Measurements from ENCODE around the gene TACC3. TPM values are rescaled to one million over a fixed set of nuclear protein-coding genes. Genes with fewer than 3 reads are reported as not detected.

TACC3 gene
- total RNA-seq, 4 donors from 2014 or later: 19.1 to 138 (median 28.0) TPM

DNA sequence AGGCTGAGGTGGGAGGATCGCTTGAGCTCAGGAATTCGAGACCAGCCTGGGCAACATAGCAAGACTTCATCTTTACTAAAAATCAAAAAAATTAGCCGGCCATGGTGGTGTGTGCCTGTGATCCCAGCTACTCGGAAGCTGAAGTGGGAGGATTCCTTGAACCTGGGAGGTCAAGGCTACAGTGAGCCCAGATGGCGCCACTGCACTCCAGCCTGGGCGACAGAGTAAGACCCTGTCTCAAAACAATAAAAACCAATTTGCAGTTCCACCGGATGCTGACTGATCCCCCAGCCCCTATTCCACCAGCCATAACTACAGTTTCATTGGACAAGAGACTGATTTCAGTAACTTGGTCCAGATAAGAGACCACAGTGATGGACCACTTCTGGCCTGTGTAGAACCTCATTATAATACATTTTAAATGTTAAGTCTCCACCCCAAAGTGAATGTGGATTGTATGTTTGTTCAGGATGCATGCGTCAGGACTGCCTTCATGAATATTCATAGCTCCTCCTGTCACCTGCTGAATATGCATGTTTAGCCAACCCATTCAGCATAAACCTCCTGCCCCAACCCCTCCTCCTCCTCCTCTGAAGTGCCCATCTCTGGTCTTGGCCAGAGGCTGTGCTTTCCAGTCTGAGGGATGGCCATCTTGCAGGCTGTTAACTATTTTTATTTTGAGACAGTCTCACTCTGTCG lies 6.9 kb upstream of the TACC3 start:
- Histone ChIP-seq H3K27me3 (no peaks in the 10 kb centered on the region), H3K4me1 (peaks cover 0 to 41% (median 32%) of the 10 kb centered on the region in 4 donors), H3K9me3 (no peaks in the 10 kb centered on the region), H3K4me3 (no peak overlapping the region), H3K36me3 (peaks cover 0 to 22% (median 0%) of the 10 kb centered on the region in 3 donors), H3K27ac (peak overlapping the region in 3 of 4 donors; percentile 41 to 100 (median 53))
- DNase-seq: no peak
- TF ChIP-seq POLR2A (IDR thresholded peaks at IDR 0.05): no peak
- TF ChIP-seq, protein P1, sequence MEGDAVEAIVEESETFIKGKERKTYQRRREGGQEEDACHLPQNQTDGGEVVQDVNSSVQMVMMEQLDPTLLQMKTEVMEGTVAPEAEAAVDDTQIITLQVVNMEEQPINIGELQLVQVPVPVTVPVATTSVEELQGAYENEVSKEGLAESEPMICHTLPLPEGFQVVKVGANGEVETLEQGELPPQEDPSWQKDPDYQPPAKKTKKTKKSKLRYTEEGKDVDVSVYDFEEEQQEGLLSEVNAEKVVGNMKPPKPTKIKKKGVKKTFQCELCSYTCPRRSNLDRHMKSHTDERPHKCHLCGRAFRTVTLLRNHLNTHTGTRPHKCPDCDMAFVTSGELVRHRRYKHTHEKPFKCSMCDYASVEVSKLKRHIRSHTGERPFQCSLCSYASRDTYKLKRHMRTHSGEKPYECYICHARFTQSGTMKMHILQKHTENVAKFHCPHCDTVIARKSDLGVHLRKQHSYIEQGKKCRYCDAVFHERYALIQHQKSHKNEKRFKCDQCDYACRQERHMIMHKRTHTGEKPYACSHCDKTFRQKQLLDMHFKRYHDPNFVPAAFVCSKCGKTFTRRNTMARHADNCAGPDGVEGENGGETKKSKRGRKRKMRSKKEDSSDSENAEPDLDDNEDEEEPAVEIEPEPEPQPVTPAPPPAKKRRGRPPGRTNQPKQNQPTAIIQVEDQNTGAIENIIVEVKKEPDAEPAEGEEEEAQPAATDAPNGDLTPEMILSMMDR (IDR thresholded peaks at IDR 0.05): no peak

DNA sequence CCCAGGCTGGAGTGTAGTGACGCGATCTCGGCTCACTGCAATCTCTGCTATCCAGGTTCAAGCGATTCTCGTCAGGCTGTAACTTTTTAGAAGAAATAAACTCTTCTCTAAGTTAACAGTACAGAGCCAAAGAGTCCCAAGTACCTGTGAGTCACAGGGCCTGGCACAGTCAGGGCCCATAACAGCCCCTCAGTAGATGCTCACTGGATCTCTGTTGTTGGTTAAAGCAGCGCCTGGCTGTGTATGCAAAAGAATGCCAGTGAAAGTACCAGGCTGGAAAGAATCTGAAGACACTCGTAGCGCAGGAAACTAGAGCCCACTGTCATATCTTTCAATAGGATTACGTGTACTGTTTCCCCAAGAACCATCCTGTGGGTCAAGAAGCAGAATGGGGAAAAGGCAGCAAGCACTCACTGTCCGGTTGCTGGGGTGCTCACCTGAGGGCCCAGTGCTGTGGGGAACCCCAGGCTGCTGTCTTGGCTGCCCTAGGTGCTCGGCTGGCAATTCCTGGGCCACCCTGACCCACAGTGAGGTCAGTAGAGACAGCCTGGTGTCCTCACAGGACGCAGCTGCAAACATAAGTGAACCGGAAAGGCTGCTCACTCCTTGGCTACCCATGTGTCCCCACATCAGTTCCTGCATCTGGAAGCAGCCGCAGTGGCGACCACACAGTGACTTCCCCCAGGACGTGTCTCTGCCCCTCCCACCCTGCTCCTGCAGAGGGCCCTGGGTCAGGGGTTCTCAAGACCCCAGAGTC lies 6.1 kb upstream of the TACC3 start:
- peaks cover 0 to 22% (median 0%) of the 10 kb centered on the region in 3 donors for H3K36me3 ChIP-seq
- no peaks in the 10 kb centered on the region for H3K9me3 ChIP-seq
- peak; percentile 45 to 83 (median 81) for DNase-seq
- H3K4me3 ChIP-seq: no peak overlapping the region
- H3K27ac ChIP-seq: peak overlapping the region in 3 of 4 donors; percentile 41 to 100 (median 53)
- TF ChIP-seq POLR2A (IDR thresholded peaks at IDR 0.05): no peak
- TF ChIP-seq, protein P1 (IDR thresholded peaks at IDR 0.05): no peak
- H3K4me1 ChIP-seq: peaks cover 0 to 48% (median 36%) of the 10 kb centered on the region in 4 donors
- no peaks in the 10 kb centered on the region for H3K27me3 ChIP-seq

DNA sequence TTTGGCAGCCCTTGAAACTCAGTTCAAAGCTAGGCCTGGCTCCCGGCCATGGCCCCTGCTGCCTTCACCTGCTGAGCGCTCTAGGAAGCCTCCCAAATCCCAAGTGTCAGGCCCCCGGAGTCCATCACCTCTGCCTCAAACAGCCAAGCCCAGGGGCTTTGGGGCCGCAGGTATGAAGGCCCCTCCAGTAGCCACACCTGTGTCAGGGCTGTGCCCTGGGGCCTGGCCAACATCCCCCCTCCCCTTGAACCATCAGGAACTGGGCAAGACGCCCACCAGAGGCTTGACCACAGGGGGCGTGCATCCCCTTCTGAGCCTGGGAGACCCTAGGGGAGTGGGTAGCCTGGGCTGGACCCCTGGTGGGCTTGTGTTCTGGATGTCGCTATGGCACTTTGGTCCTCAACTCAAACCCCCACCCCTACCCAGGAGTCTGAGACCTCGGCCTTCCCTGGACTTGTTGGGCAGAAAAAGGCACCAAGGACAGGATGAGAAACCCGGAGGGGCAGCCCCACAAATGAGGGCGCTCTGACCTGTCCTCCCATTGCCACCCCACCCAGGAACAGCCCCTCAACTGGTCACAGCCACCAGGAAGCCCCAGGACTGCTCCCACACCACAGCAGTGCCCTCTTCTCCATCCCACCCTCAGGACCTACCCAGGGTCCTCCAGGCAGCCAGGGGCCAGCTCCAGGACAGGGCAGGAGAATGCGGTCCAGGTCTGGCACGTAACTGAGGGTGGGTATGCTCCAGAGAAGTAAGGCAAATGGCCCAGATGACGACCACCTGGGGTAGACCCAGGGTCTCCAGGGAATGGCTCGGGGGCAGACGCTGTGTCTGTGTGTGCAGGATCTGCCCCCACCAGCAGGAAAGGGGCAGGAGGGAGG lies 5.0 kb upstream of the TACC3 start:
- Histone ChIP-seq H3K9me3 (no peaks in the 10 kb centered on the region), H3K4me1 (peaks cover 0 to 36% (median 33%) of the 10 kb centered on the region in 4 donors), H3K27me3 (no peaks in the 10 kb centered on the region), H3K36me3 (peaks cover 0 to 22% (median 0%) of the 10 kb centered on the region in 3 donors), H3K27ac (peak overlapping the region in 1 of 4 donors; percentile 100), H3K4me3 (no peak overlapping the region)
- peak in 1 of 3 donors; percentile 44 for DNase-seq
- no peak for TF ChIP-seq POLR2A (IDR thresholded peaks at IDR 0.05)
- TF ChIP-seq, protein P1 (IDR thresholded peaks at IDR 0.05): no peak

DNA sequence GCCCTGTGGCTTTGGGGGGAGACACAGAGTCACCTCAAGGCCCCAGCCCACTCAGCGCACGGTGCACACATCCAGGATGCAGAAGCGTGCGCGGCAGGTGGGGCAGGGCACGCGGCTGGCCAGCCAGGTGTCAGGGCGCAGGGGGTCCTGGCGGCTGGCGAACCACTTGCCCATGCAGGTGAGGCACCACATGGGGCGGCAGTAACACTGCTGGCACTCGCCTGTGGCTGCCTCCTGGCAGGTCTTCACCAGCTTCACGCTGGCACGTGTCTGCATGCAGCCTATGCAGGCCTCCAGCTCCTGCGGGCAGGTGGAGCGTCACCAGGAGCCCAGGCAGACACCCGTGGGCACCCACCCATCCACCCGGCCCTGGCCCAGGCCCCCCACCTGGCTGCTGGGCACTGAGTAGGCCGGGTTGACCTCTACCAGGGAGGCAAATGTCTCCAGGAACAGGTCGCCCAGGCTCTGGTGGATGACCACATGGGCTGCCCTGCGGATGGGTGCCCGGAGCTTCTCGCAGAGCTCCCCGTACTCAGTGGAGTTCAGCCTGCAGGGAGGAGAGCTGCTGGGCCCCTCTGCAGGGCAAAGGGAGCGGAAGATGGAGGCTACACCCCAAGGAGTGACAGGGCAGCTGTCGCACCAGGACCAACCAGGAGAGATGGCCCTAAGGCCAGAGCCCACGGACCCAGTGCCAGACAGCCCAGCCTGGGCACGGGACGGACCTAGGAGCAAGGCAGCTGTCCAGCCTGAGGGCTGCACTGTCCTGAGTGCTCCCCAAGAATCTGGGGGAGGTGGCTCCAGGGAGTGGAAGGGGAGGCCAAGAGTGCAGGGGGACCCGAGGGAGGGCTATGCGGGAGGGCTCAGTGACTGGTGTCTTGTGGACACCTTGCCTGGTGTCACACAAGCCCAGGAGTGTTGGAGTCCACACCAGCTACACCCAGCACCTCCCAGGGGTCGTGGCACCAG lies 3.9 kb upstream of the TACC3 start:
- H3K36me3 ChIP-seq: peaks cover 0 to 22% (median 0%) of the 10 kb centered on the region in 3 donors
- H3K27me3 ChIP-seq: no peaks in the 10 kb centered on the region
- H3K27ac ChIP-seq: peak overlapping the region in 1 of 4 donors; percentile 100
- H3K9me3 ChIP-seq: no peaks in the 10 kb centered on the region
- H3K4me3 ChIP-seq: no peak overlapping the region
- H3K4me1 ChIP-seq: peaks cover 0 to 47% (median 41%) of the 10 kb centered on the region in 4 donors
- peak in 1 of 3 donors; percentile 48 for DNase-seq
- TF ChIP-seq, protein P1 (IDR thresholded peaks at IDR 0.05): no peak
- no peak for TF ChIP-seq POLR2A (IDR thresholded peaks at IDR 0.05)

Data from Peyer's patch (tissue), 4 donors.